Bronchus fibroblast of lung (primary cell): ENCODE data around the gene UPK1A. TPM values are rescaled to one million over a fixed set of nuclear protein-coding genes. Genes with fewer than 3 reads are reported as not detected.

ENCODE experiments used
- total RNA-seq: library from RNA; depleted of rRNA; stranded (reverse); fragments of >200 nt; gene quantifications from 2 replicates; pipeline ENCODE4 v1.2.3, GENCODE V29; 2015

UPK1A gene
- total RNA-seq = not detected in 2 replicates

GRCh38 chr19:35666251-35666913, at the start of gene UPK1A:
UPK1A (plus strand) TSS chr19:35666517; CDS start chr19:35666813, 296 bp downstream.

GRCh38 chr19:35628565-35629331, 37.6 kb upstream of the UPK1A start, which contains the start of gene RBM42:
RBM42 (plus strand) TSS chr19:35629036; CDS start chr19:35629154, 118 bp downstream.

GRCh38 chr19:35641515-35642151, 24.7 kb upstream of the UPK1A start, which contains the start of gene ETV2:
ETV2 (plus strand) TSS chr19:35641745; CDS start chr19:35642461, 716 bp downstream.

GRCh38 chr19:35648017-35648961, 18.0 kb upstream of the UPK1A start, which contains the start of gene COX6B1:
COX6B1 (plus strand) TSS chr19:35648323; CDS start chr19:35651244, 2,921 bp downstream.

GRCh38 chr19:35704218-35704617, 37.9 kb downstream of the UPK1A start, which contains the start of gene ZBTB32:
ZBTB32 (plus strand) TSS chr19:35704558; CDS start chr19:35714627, 10,069 bp downstream.

GRCh38 chr19:35717665-35718344, 51.5 kb downstream of the UPK1A start, which contains the start of gene KMT2B:
KMT2B (plus strand) TSS chr19:35718003; CDS start chr19:35718019, 16 bp downstream.

Other genes with a start within 250 kb of the UPK1A start
- gene FFAR2, start 218.3 kb upstream of the UPK1A start, total RNA-seq = not detected in 2 replicates
- gene KRTDAP, start 176.1 kb upstream of the UPK1A start, total RNA-seq = not detected in 2 replicates
- gene DMKN, start 152.9 kb upstream of the UPK1A start, total RNA-seq = 11.3 and 13.5 TPM in 2 replicates
- 0.15 TPM in 1 of 2 replicates, not detected in the other for gene SBSN, start 138.2 kb upstream of the UPK1A start, total RNA-seq
- not detected in 2 replicates for gene GAPDHS, start 133.1 kb upstream of the UPK1A start, total RNA-seq
- 102 and 106 TPM in 2 replicates for gene TMEM147, start 120.9 kb upstream of the UPK1A start, total RNA-seq
- gene ATP4A, start 102.9 kb upstream of the UPK1A start, total RNA-seq = not detected in 2 replicates
- not detected in 2 replicates for gene PMIS2, start 80.3 kb upstream of the UPK1A start, total RNA-seq
- gene HAUS5, start 53.8 kb upstream of the UPK1A start, total RNA-seq = 13.7 and 17.0 TPM in 2 replicates
- 99.4 and 108 TPM in 2 replicates for gene RBM42, start 37.5 kb upstream of the UPK1A start, total RNA-seq
- 0.89 and 1.5 TPM in 2 replicates for gene ETV2, start 24.8 kb upstream of the UPK1A start, total RNA-seq
- 752 and 847 TPM in 2 replicates for gene COX6B1, start 18.2 kb upstream of the UPK1A start, total RNA-seq
- gene ZBTB32, start 38.0 kb downstream of the UPK1A start, total RNA-seq = not detected in 2 replicates
- 9.2 and 12.0 TPM in 2 replicates for gene KMT2B, start 51.5 kb downstream of the UPK1A start, total RNA-seq
- 19.0 and 26.1 TPM in 2 replicates for gene IGFLR1, start 75.9 kb downstream of the UPK1A start, total RNA-seq
- gene U2AF1L4, start 78.9 kb downstream of the UPK1A start, total RNA-seq = 7.3 and 15.8 TPM in 2 replicates
- 45.3 and 47.9 TPM in 2 replicates for gene PSENEN, start 79.1 kb downstream of the UPK1A start, total RNA-seq
- gene LIN37, start 82.1 kb downstream of the UPK1A start, total RNA-seq = 15.3 TPM in 2 replicates
- 20.1 and 22.5 TPM in 2 replicates for gene HSPB6, start 90.5 kb downstream of the UPK1A start, total RNA-seq
- 8.1 and 8.5 TPM in 2 replicates for gene PROSER3, start 91.7 kb downstream of the UPK1A start, total RNA-seq
- gene ARHGAP33, start 109.0 kb downstream of the UPK1A start, total RNA-seq = 6.5 and 14.1 TPM in 2 replicates
- gene PRODH2, start 146.3 kb downstream of the UPK1A start, total RNA-seq = not detected in 2 replicates
- not detected in 2 replicates for gene NPHS1, start 186.0 kb downstream of the UPK1A start, total RNA-seq
- under 0.01 TPM in 2 replicates for gene KIRREL2, start 190.4 kb downstream of the UPK1A start, total RNA-seq
- 2.4 and 5.9 TPM in 2 replicates for gene APLP1, start 202.1 kb downstream of the UPK1A start, total RNA-seq
- 3.0 and 3.4 TPM in 2 replicates for gene NFKBID, start 234.0 kb downstream of the UPK1A start, total RNA-seq
- not detected in 2 replicates for gene HCST, start 236.0 kb downstream of the UPK1A start, total RNA-seq
- gene TYROBP, start 241.8 kb downstream of the UPK1A start, total RNA-seq = not detected in 2 replicates